Erythroblast (primary cell): ENCODE results near the gene SOBP.

Experiments used
- GATA1 ChIP-seq: IDR thresholded peaks from 2 replicates; pipeline ENCODE4 v1.6.1; 2011; ENCODE audit warnings: low read depth, mild to moderate bottlenecking, control low read depth, low read length, moderate library complexity
- POLR2A ChIP-seq: IDR thresholded peaks from 2 replicates; pipeline ENCODE4 v1.6.1; 2011; ENCODE audit warnings: mild to moderate bottlenecking, low read length

GRCh38 chr6:107689190-107689589, 199.3 kb downstream of the SOBP start:
- TF ChIP-seq POLR2A = no peak
- no peak for TF ChIP-seq GATA1
